Fibroblast of peridontal ligament (primary cell): ENCODE data around the gene ZDHHC7.
A peak's percentile ranks its signal among the peaks of the same experiment; 100 is the strongest.
"Not testable (repeated sequence)": the region's sequence is repeated elsewhere in the genome, so short reads cannot be mapped to it uniquely, and the experiment has no call there.

Experiments used
- DNase-seq: peaks from one replicate; pipeline ENCODE4 v3.0.0-alpha.2; 2010; ENCODE audit errors: extremely low read depth

ZDHHC7 gene

DNA sequence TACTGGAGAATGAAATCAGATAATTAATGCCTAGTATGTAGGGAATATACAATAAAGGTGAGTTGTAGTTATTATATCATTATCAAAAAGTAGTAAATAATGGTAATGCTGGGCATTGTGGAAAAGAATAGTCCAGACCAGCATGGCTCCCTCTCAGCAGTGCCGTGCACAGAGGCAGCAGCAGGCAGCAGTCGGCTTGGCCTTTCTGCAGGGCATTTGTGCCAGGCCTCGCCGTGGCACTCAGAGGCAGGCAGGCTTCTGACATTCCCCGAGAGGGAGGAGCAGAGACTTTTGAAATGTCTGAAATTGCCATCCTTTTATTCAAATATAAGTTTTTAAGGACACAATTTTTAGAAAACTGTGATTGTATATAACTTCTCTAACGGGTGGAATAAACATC, 31.3 kb upstream of the ZDHHC7 start:
- no peak for DNase-seq

DNA sequence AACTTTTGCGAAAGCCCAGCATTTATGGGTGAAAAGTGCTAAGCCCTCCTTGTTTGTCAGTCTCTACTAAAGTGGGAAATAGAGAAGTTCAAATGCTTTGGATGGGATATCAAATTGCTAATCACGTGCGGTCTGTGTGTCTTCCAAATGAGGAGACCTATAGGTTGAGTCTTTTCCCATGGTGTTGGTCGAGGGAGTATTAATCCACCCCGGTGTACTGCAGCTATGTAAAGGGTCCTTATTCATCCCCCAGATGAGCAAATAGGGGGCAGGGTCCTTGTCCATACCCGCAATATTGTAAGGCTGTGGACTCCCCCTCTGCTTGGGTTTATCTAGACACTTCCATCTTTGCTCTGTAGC, 30.8 kb upstream of the ZDHHC7 start:
- DNase-seq: no peak

DNA sequence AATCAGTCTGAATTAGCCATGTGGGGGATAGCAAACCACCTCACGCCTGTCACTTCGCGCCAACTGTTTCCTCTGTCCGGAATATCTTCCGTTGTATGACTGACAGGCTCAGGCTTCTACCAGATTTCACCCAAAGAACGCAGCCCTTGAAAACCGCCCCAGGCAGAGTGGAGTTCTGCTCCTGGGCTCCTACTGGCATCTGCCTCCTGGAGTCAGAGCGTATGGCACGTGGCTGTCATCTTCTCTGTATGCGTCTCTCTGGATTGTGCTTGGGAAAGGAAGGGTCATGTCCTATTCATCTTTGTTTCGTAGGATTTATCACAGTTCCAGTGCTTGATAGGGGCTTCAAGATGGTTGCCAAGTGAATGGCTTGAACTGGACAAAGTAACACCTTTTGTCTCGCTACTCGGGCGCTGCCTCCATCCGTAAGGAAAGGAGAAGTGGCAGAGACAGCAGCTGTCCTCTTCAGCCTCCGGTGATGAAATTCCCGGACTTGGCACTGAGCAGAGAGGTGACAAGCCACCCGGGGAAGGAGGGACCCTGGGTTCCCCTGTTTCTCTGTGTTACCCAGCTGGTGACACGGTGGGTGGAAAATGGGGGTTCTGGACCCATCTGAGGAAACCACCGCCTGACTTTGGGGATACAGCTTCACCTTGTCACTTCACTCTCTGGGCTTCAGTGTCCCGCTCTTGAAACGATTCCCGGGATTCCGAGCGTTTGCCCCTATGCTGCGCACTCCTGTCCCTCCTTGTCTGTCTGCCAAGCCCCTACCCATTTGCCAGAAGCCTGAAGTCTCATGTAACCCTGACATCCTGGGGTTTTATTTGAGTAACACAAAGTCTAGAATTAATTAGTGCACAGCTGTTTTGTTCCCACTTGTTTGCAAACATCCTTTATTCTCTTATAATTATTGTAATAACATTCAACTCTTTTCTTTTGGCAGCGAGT, 30.2 kb upstream of the ZDHHC7 start:
- no peak for DNase-seq

DNA sequence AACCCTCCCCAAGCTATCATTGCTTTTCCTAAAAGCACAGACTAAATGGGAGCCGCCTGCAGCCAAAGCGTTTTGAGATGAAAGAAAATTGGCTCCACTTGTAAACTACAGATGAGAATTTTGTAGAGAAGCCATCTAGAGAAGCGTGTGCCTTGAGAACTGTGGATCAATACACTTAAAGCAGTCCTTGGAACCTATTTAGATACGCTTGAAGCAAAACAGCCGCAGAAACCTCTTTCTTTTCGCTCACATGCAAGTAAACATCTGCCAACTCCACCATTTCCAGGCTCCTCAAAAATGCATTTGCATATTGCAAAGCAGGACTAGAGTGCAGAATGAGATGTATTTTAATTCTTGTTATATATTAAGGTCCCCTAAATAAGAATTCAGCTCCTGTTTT, 29.4 kb upstream of the ZDHHC7 start:
- no peak for DNase-seq

DNA sequence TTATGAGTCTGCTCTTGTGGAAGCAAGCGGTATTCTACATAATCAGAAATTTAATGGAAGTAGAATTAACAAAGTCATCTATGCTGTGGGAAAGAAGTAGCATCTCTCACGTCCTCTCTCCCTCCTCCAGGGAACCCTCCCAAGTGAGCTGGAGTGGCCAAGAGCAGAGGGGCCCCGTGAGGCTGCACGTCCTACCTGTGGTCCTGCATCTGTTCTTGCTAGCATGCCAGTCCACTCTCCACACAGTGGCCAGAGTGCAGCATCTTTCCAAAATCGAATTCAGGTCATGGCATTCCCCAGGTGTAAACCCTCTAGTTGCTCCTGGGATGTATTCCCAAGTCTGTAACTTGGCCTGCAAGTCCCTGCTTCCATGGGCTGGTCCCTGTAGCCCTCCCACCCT, 26.4 kb upstream of the ZDHHC7 start:
- no peak for DNase-seq

DNA sequence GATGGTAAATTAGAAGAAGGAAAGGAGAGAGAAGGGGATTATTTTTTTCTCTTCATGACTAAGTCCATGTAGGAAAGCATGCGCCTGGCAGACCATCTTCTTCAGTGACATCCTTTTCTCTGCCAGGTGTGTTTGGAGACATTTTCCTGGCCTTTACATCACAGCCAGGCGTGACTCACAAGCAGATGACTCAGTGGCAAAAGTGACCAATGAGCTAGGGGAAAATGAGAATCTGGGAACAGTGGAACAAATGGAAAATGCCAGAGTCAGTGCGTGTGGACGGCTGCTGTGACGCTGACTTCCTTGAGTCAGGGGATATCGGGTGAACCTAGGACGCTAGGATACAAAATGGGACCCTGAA, 25.7 kb upstream of the ZDHHC7 start:
- peak; percentile 54 for DNase-seq

DNA sequence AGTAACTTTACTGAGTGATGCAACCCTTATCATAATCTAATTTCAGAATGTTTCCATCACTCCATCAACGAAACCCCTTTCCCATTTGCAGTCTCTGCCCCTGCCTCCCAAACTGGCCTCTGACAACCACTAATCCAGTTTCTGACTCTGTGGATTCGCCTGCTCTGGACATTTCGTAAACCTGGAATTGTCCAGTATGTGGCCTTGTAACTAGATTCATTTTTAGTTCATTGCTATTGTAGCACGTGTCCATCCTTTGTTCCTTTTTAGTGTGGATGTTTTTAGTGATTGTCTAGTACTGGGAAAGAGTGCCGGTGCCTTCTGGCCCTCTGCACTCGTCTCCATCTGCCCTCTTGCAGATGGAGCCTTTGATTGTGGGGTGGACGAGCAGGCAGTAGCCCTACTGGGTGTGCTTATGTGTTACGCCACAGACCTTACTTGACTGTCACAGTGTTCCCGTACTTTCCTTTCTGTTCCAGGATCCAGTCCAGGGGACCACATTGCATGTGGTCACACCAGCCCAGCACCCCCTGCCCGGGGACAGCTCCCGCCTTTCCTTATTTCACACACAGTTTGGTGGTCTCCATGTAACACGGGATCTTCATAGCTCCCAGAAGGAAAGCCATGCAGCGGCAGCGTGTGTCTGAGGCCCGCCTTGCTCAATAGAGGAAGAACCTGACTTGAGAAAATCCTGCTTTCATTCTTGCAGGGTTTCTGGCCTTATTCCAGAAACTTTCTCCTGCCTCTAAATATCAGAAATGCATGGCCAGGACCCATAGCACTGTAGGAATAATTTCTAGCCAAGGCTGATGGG, 25.1 kb upstream of the ZDHHC7 start:
- DNase-seq: no peak

DNA sequence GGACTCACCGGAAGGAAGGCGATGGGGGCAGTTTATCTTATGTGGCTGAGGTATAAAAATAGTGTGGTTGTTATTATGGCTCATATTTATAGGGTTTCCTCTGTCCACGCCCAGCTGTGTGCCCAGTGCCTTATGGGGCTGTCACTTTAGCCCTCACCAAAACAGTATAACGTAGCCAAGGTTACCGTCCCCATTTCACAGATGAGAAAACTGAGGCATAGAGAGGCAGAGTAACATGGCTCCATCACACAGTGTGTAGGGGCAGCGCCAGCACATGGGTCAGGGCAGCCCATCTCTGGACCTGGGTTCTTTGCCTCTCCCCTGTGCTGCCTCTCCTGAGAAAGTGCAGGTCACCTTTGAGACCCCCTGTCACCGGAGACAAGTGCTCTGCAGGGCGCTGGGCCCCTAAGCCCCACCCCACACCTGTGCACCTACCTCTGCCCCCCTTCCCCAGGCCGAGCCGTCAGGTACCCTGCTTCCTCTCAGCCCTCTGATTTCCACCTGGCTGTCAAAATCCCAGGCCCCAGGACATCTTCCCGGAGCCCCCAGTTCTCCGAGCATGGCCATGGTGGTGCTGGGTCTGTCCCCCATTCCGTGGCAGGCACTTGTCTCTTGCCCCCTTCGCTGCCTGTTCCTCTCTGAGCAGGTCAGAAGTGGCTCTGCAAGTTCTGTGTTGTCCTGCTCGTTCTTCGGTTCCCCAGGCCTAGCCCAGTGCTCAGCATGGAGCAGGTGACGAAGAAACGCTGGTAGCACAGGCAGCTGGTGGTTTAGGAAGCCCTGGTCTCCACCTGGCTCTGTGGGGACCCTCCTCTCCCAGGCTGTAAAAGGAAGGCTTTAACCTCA, 23.5 kb upstream of the ZDHHC7 start:
- no peak for DNase-seq

DNA sequence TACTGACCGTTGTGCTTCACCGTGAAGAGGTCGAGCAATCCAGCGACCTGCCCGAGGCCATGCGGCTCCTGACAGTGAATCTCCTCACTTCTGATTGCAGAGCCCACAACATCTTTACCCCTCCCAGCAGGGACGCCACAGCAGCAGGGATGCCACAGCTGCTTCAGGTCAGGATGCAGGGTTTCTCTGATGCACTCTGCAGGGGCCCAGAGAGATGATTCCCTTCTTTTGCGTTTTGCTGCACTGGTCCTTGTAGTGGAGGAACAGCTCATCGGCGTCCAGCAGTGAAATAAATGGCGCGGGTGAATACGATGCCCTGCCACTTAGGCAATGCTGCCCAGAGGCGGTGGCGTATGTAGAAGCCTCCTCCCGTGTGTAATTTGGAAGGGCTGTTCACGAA, 21.8 kb upstream of the ZDHHC7 start:
- DNase-seq: no peak

DNA sequence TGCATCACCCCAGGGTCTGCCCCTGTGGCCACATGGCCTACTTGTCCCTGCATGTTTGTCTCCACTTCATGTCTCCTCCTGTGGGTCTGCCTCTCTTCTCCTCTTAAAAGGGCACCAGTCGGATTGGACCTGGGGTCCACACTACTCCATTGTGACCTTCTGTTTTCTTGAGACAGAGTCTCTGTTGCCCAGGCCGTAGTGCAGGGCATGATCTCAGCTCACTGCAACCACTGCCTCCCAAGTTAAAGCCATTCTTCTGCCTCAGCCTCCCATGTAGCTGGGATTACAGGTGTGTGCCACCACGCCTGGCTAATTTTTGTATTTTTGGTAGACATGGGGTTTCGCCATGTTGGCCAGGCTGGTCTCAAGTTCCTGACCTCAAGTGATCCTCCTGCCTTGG, 20.9 kb upstream of the ZDHHC7 start:
- DNase-seq: not testable (repeated sequence)

DNA sequence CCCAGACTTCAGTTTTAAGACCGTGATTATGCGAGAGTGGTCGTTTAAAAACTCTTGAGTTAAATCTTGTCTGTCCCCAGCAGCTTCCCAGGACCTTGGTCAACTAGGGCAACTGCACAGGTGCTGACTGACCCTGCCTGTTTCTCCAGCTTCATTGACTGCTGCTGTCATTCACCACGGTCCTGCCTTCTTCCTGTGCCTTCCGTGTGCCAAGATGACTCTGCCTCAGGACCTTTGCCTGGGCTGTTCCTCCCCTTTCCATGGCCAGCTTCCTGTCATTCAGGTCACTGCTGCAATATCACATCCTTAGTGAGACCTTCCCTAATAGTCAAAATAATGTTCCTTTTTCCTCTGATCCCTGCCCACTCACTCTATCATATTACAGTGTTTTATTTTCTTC, 20.1 kb upstream of the ZDHHC7 start:
- DNase-seq: no peak

DNA sequence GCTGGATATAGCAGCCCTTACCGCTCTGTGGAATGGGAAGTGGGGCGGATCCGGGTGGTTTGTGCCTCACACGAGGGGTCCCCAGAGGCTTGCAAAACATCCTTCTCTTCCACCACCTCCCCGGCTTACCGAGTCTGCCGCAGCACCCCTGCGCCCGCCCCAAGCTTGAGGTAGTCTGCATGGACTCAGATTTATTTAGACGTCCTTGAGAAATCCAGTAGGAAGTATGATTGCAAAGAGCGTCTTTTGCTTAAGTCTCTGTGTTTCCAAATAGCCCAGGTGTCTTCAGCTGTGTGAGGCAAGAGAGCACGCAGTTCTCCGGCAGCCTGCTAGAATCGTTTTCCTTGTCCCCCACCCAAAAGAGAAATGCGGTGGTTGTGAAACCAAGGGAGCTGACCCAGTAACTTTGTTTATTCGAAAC, 18.7 kb upstream of the ZDHHC7 start:
- DNase-seq: no peak

DNA sequence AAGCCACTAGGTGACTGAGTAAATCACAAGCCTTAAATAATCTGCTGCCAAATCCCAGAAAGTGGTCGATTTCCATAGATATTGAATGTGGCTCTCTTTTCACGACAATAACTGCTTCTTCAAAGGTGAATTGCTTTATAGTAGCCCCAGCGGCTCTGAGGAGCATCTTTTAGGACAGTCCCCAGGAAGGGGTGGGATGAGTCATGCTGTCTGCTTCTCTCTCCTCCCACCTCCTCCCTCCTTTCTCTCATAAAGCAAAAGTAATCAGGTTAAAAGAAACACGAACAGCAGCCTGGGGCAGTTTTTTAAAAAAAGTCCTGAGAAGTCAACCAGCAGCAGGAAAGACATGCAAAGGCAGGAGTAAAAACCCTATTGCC, 18.1 kb upstream of the ZDHHC7 start:
- DNase-seq: no peak

DNA sequence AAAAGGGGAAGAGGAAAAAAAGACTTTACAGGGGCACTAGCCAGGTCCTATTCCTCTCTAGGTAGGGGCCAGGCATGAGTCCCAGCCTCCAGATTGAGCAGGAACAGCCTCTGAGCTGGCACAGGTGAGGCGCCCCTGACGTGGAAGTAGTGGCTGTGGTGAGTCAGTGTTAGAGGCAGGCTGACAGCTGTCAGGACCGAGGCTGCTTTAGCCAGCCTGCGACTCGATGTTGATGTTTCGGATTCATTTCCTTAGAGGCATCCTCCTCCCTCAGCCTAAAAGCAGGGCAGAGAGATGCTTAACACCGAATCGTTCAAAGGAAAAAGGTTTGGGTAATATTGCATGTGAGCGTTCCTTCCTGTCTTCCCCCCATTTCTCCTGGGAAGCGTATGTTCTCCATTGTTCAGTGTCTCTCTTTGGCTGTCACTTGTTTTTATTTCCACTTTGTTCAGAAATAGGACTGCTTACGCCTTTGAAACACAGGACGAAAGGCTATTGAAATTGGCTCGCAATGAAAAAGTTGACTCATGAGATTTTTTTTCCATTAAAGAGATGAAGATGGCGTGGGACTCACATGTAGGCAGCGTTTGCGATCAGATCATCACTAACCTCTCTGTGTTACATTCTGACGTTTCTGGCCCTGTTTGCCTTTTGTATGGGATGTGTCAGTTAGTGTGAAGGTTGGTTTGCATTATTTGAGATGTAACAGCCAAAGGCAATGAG, 17.5 kb upstream of the ZDHHC7 start:
- DNase-seq: peak; percentile 61

DNA sequence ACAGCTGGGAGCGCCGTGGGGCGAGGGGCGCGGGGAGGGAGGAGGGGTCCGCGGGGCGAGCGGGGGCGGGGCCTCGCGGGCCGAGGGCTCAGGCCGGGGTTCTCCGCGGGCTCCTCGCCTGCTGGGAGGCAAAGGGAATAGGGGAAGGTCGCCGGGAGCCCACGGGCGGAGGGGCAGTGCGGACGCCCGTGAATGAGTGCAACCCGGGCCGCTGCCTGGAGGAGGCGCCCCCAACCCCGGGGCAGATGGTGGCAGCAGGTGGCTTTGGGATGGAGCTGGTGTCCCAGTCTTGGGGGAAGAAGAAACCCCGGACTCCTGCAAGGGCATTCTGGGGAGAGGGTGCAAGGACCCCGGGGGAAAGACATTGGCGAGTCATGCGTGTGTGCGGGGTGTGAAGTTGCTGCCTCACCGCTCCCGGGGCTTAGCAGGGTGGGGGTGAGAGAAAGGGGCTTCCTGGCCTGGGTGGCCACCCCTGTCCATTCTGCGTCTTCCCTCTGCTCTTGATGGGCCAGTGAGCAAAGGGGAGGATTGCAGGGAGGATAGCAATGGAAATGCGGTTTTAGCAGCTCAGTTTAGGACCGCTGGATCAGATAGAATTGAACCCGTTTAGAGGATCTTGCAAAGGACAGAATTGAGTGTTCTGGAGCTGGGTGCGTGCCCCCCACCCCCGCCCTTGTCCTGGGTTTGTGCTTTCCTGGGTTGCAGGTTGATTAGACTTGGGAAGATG, 16.8 kb upstream of the ZDHHC7 start:
- DNase-seq: no peak

DNA sequence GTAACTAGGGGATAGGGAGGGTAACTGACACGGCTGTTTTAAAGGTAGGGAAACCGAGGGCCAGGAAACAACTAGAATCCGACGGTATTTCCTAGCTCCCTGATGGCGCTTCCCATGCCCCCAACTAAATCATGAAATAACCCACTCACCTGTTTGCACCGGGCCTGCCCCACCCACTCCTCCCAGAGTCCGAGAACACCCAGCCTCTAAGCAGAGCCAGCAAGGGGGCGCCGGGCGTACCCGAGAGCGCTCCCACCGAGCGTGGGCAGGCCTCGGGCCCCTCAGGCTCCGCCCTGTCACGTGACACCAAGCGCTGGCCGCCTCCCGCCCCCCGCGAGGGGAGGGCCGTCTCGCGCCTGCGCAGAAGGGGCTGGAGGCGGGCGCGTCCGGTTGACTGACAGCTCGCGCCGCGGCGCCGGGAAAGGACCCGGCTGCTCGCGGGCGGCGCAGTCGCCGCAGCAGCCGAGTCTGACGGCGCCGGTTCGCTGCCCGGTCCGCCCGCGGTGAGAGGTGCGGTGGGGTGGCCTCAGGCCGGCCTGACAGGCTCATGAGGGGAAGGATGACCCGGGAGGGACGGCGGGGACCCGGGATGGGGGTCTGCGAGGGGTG, 16.1 kb upstream of the ZDHHC7 start, which contains the start of gene KIAA0513:
Gene KIAA0513 (plus strand): TSS at position 447 of the 609 bp plus-strand sequence. CDS start 39,277 bp downstream, outside the sequence.
- DNase-seq: peak; percentile 87

DNA sequence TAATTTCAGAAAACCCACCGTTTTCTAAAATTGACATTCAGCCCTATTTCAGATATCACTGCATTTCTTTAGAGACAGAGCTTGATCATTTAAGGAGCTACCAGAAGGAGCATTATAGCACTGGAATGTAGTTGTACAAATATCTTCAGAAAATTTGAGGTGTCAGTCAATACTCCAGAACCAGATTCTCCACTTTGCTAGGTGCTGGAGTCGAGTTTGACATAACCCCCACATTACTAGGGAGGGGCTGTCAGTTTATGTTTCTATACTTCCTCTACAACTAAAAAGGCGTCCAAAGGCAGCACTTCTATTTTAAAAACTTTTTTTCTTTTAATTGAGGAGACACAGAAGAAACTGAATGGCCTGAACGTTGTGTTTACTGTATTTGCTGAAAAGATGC, 15.4 kb upstream of the ZDHHC7 start:
- no peak for DNase-seq

DNA sequence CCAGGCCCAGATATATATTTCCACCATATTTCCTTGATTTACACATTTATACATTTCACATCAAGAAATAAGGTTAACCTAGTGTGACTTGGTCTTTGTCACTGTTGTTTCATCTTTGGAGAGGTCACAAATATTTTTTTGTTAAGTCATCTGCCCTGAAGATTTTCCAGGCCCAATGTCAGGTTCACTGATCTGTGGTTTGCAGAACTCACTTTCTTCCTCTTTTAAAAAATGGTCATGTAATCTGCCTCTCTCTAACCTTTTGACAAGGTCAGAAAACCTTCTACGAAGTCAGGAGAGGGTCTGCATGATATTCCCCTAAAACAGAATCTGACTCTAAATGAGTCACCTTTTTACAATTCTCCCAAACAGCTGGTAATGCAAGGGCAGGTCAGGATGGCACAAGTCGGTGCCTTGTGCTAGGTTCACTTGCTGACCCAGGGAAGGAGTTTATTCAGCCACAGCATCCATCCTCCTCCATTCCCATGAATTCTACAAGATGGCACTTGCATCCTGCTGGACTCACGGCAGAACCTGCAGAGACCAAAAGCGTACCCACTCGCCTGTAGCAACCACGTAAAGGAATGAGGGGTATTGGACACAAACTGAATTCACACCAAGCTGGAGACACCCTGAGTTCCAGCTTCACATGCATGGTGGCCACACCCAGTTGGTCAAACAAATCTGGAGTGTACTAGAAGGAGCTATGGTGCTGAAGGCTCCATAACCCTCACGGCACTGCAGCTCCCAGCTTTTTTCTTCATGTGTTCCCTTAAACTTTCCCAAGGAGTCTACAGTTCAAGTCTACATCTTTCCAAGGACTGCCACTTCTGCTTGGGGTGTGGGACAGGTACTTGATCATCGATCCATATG, 14.7 kb upstream of the ZDHHC7 start:
- no peak for DNase-seq

DNA sequence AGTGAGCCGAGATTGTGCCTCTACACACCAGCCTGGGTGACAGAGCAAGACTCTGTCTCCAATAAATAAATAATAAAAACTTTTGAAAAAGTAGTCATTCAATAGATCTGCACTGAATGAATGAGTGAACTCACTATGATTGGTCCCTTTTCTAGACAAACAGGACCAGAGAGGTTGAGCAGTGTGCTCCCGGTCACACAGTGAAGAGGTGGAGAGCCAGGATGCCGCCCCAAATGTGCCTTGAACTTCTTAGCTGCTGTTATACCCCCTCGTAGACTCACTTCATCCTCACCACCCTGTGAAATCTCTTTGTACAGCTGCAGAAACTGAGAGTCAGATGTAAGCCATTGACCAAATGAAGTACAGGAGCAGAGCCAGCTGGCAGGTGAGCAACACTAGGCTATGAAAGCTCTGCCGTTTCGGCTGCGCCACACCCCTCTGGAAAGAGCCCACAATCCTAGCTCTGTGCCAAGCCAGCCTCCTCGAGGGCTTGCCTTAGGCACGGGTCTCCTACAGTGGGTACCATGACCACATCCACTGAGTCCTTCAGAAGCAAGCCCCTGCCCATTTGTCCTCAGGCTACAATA, 8.4 kb upstream of the ZDHHC7 start:
- no peak for DNase-seq
